ENCODE results near the gene KCNH1.

Gene KCNH1, protein sequence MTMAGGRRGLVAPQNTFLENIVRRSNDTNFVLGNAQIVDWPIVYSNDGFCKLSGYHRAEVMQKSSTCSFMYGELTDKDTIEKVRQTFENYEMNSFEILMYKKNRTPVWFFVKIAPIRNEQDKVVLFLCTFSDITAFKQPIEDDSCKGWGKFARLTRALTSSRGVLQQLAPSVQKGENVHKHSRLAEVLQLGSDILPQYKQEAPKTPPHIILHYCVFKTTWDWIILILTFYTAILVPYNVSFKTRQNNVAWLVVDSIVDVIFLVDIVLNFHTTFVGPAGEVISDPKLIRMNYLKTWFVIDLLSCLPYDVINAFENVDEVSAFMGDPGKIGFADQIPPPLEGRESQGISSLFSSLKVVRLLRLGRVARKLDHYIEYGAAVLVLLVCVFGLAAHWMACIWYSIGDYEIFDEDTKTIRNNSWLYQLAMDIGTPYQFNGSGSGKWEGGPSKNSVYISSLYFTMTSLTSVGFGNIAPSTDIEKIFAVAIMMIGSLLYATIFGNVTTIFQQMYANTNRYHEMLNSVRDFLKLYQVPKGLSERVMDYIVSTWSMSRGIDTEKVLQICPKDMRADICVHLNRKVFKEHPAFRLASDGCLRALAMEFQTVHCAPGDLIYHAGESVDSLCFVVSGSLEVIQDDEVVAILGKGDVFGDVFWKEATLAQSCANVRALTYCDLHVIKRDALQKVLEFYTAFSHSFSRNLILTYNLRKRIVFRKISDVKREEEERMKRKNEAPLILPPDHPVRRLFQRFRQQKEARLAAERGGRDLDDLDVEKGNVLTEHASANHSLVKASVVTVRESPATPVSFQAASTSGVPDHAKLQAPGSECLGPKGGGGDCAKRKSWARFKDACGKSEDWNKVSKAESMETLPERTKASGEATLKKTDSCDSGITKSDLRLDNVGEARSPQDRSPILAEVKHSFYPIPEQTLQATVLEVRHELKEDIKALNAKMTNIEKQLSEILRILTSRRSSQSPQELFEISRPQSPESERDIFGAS

GRCh38 chr1:211133836-211134669 lies at the start of gene KCNH1:
Gene KCNH1 (minus strand): TSS chr1:211134148. CDS start chr1:211133945, 203 bp downstream.
- TF ChIP-seq, protein P1, sequence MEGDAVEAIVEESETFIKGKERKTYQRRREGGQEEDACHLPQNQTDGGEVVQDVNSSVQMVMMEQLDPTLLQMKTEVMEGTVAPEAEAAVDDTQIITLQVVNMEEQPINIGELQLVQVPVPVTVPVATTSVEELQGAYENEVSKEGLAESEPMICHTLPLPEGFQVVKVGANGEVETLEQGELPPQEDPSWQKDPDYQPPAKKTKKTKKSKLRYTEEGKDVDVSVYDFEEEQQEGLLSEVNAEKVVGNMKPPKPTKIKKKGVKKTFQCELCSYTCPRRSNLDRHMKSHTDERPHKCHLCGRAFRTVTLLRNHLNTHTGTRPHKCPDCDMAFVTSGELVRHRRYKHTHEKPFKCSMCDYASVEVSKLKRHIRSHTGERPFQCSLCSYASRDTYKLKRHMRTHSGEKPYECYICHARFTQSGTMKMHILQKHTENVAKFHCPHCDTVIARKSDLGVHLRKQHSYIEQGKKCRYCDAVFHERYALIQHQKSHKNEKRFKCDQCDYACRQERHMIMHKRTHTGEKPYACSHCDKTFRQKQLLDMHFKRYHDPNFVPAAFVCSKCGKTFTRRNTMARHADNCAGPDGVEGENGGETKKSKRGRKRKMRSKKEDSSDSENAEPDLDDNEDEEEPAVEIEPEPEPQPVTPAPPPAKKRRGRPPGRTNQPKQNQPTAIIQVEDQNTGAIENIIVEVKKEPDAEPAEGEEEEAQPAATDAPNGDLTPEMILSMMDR (conservative IDR thresholded peaks at IDR 0.05), result peak; percentile 99
- H3K27ac ChIP-seq, result peak within 1 kb of the TSS; percentile 35

DNA sequence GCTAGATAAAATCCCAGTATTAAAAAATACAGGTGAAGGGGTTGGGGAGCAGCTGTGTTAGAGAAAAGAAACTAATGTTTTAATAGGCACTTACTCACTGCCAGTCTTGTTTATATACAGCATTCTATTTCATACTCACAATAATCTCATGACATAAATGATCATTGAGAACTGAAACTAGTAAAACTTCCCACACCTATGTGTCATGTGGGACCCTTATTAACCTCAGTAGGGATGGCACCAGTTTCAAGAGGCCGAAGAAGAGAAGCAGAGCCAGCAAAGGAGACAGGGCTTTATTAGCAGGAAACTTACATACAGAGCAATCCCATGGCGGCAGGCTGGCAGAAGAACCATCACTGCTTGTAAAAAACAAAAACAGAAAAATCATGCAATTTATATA lies 48.8 kb upstream of the KCNH1 start:
- no peak overlapping the region; the same call in 1 of the 2 replicates for H3K27ac ChIP-seq
- TF ChIP-seq, protein P1 (conservative IDR thresholded peaks at IDR 0.05), result no peak

GRCh38 chr1:211174375-211174774 lies 40.4 kb upstream of the KCNH1 start:
- TF ChIP-seq, protein P1 (conservative IDR thresholded peaks at IDR 0.05), result no peak
- H3K27ac ChIP-seq, result no peak overlapping the region

DNA sequence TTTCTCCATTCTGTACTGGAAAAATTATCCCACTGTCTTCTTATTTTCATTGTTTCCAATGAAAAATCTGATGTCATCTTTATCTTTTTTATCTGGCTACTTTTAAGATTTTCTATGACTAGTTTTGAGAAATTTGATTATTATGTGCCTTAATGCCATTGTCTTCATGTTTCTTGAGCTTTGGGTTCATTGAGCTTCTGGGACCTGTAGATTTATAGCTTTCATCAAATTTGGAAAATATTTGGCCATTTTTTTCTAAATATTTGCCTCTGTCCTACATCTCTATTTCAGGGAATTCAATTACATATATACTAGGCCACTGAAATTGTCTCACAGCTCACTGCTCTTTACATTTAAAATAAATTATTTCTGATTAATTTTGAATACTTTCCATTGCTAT lies 38.7 kb upstream of the KCNH1 start:
- H3K27ac ChIP-seq, result no peak overlapping the region
- TF ChIP-seq, protein P1 (conservative IDR thresholded peaks at IDR 0.05), result no peak

GRCh38 chr1:211169353-211169752 lies 35.4 kb upstream of the KCNH1 start:
- TF ChIP-seq, protein P1 (conservative IDR thresholded peaks at IDR 0.05), result no peak
- H3K27ac ChIP-seq, result no peak overlapping the region

DNA sequence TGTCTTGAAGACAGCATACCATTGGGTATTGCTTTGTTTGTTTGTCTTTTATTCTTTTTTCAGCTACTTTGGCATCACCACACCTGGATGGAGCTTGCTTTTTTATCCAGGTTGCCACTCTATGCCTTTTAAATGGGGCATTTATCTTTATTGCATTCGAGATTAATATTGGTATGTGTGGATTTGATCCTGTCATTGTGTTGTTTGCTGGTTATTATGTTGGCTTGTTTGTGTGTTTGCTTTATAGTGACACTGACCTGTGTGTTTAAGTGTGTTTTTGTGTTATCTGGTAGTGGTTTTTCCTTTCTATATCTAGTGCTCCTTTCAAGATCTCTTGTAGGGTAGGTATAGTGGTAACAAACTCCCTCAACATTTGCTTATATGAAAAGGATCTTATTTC lies 24.9 kb upstream of the KCNH1 start:
- TF ChIP-seq, protein P1 (conservative IDR thresholded peaks at IDR 0.05), result no peak
- no peak overlapping the region for H3K27ac ChIP-seq

Data from VCaP (cell line).